H9 (cell line): Measurements from ENCODE around the gene C2orf49. TPM values are rescaled to one million over a fixed set of nuclear protein-coding genes. Genes with fewer than 3 reads are reported as not detected.

ENCODE experiments used
- DNase-seq: peaks from one replicate; pipeline ENCODE4 v3.0.0-alpha.2; 2017
- H2AFZ ChIP-seq: one replicate; pipeline ENCODE4 v1.6.1; 2013; ENCODE audit warnings: mild to moderate bottlenecking, low read length, control low read depth, moderate library complexity
- H2AK5ac ChIP-seq: 2 replicates; pipeline ENCODE4 v1.6.1; 2013; ENCODE audit warnings: low read length, control low read depth, mixed read lengths; ENCODE audit not compliant: insufficient read length
- H2BK120ac ChIP-seq: one replicate; pipeline ENCODE4 v1.6.1; 2013; ENCODE audit warnings: low read depth, mild to moderate bottlenecking, low read length, control low read depth, inconsistent platforms; ENCODE audit not compliant: poor library complexity, severe bottlenecking
- H2BK12ac ChIP-seq: 2 replicates; pipeline ENCODE4 v1.6.1; 2013; ENCODE audit warnings: low read length, control low read depth, mixed read lengths, low read depth; ENCODE audit not compliant: insufficient read length
- H2BK15ac ChIP-seq: 2 replicates; pipeline ENCODE4 v1.6.1; 2013; ENCODE audit warnings: low read depth, low read length, control low read depth
- H2BK20ac ChIP-seq: one replicate; pipeline ENCODE4 v1.6.1; 2013; ENCODE audit warnings: low read depth, mild to moderate bottlenecking, low read length, control low read depth, inconsistent platforms; ENCODE audit not compliant: poor library complexity, severe bottlenecking
- H2BK5ac ChIP-seq: 2 replicates; pipeline ENCODE4 v1.6.1; 2013; ENCODE audit warnings: low read length, control low read depth, mixed read lengths; ENCODE audit not compliant: insufficient read length
- H3K14ac ChIP-seq: 2 replicates; pipeline ENCODE4 v1.6.1; 2013; ENCODE audit warnings: low read length, control low read depth; ENCODE audit not compliant: insufficient read depth
- H3K18ac ChIP-seq: 2 replicates; pipeline ENCODE4 v1.6.1; 2013; ENCODE audit warnings: low read depth, mild to moderate bottlenecking, mixed read lengths, low read length, control low read depth; ENCODE audit not compliant: insufficient read length
- H3K23ac ChIP-seq: 2 replicates; pipeline ENCODE4 v1.6.1; 2013; ENCODE audit warnings: low read length, control low read depth, mixed read lengths, low read depth; ENCODE audit not compliant: insufficient read length
- H3K23me2 ChIP-seq: 2 replicates; pipeline ENCODE4 v1.6.1; 2013; ENCODE audit warnings: low read depth, mild to moderate bottlenecking, mixed read lengths, low read length, control low read depth; ENCODE audit not compliant: insufficient read length, poor library complexity, severe bottlenecking
- H3K27ac ChIP-seq: 2 replicates; pipeline ENCODE4 v1.5.1; 2013; ENCODE audit warnings: low read length, control low read depth, mixed read lengths, low read depth; ENCODE audit not compliant: insufficient read length
- H3K27me3 ChIP-seq: 2 replicates; pipeline ENCODE4 v1.6.1; 2013; ENCODE audit warnings: low read length, control low read depth, inconsistent platforms; ENCODE audit not compliant: insufficient read depth
- H3K4ac ChIP-seq: 2 replicates; pipeline ENCODE4 v1.6.1; 2013; ENCODE audit warnings: low read depth, mild to moderate bottlenecking, control low read depth, inconsistent platforms, low read length, moderate library complexity
- H3K4me1 ChIP-seq: 2 replicates; pipeline ENCODE4 v1.6.1; 2013; ENCODE audit warnings: low read length, control low read depth, inconsistent platforms; ENCODE audit not compliant: insufficient read depth
- H3K4me2 ChIP-seq: 2 replicates; pipeline ENCODE4 v1.6.1; 2013; ENCODE audit warnings: low read length, control low read depth, mixed read lengths; ENCODE audit not compliant: insufficient read length, insufficient read depth
- H3K56ac ChIP-seq: 2 replicates; pipeline ENCODE4 v1.6.1; 2013; ENCODE audit warnings: low read depth, mild to moderate bottlenecking, mixed read lengths, low read length, control low read depth; ENCODE audit not compliant: insufficient read length
- H3K79me1 ChIP-seq: 2 replicates; pipeline ENCODE4 v1.6.1; 2013; ENCODE audit warnings: low read depth, mild to moderate bottlenecking, moderate library complexity, low read length, control low read depth, inconsistent platforms; ENCODE audit not compliant: insufficient read depth, poor library complexity, severe bottlenecking
- H3K79me2 ChIP-seq: 2 replicates; pipeline ENCODE4 v1.6.1; 2013; ENCODE audit warnings: low read length, control low read depth, inconsistent platforms; ENCODE audit not compliant: insufficient read depth
- H3K9ac ChIP-seq: 2 replicates; pipeline ENCODE4 v1.6.1; 2013; ENCODE audit warnings: low read length, control low read depth, mixed read lengths; ENCODE audit not compliant: insufficient read length; ENCODE audit errors: extremely low read depth
- H3K9me3 ChIP-seq: one replicate; pipeline ENCODE4 v1.6.1; 2013; ENCODE audit warnings: low read depth, low read length, inconsistent platforms; ENCODE audit not compliant: control insufficient read depth
- H3T11ph ChIP-seq: one replicate; pipeline ENCODE4 v1.6.1; 2013; ENCODE audit warnings: mild to moderate bottlenecking, low read length, control low read depth, inconsistent platforms
- H4K20me1 ChIP-seq: one replicate; pipeline ENCODE4 v1.6.1; 2013; ENCODE audit not compliant: control insufficient read depth, insufficient read length, insufficient read depth
- H4K5ac ChIP-seq: 2 replicates; pipeline ENCODE4 v1.6.1; 2013; ENCODE audit warnings: low read depth, mild to moderate bottlenecking, mixed read lengths, low read length, control low read depth; ENCODE audit not compliant: insufficient read length
- H4K8ac ChIP-seq: replicated peaks from 2 replicates; pipeline ENCODE4 v1.6.1; 2013; ENCODE audit warnings: low read length, control low read depth, mixed read lengths, low read depth; ENCODE audit not compliant: insufficient read length
- H4K91ac ChIP-seq: 2 replicates; pipeline ENCODE4 v1.6.1; 2013; ENCODE audit warnings: low read depth, mild to moderate bottlenecking, moderate library complexity, mixed read lengths, low read length, control low read depth; ENCODE audit not compliant: insufficient read length
- H3K27ac Mint-ChIP-seq, 3 experiments: 2 replicates in 2 of 3; 3 replicates in 1 of 3; pipeline ENCODE4 v1.8.0; 2020 to 2021; ENCODE audit warnings: mixed read lengths in 3 of 3, mild to moderate bottlenecking in 1 of 3, moderate library complexity in 1 of 3
- H3K27me3 Mint-ChIP-seq: 2 replicates; pipeline ENCODE4 v1.8.0; 2021; ENCODE audit warnings: low read depth, mild to moderate bottlenecking, moderate library complexity, mixed read lengths
- H3K36me3 Mint-ChIP-seq, 3 experiments: 2 replicates in 2 of 3; 3 replicates in 1 of 3; pipeline ENCODE4 v1.8.0; 2020 to 2021; ENCODE audit warnings: low read depth in 3 of 3, mixed read lengths in 3 of 3; ENCODE audit not compliant: insufficient read depth in 1 of 3
- H3K4me1 Mint-ChIP-seq, 2 experiments: 2 replicates each; pipeline ENCODE4 v1.8.0; 2020; ENCODE audit warnings: mixed read lengths in 2 of 2
- H3K4me3 Mint-ChIP-seq, 2 experiments: 2 replicates in 1 of 2; 3 replicates in 1 of 2; pipeline ENCODE4 v1.8.0; 2020 to 2021; ENCODE audit warnings: mild to moderate bottlenecking in 2 of 2, mixed read lengths in 2 of 2, moderate library complexity in 1 of 2
- H3K9me3 Mint-ChIP-seq, 2 experiments: 2 replicates in 1 of 2; 3 replicates in 1 of 2; pipeline ENCODE4 v1.8.0; 2020; ENCODE audit warnings: mild to moderate bottlenecking in 2 of 2, mixed read lengths in 2 of 2, moderate library complexity in 1 of 2
- CTCF ChIP-seq: fragments of 200-600 bp; sonication (generic); conservative IDR thresholded peaks from 3 replicates; pipeline ENCODE4 v1.8.0; 2021; ENCODE audit warnings: antibody characterized with exemption, mild to moderate bottlenecking
- WGBS: extraction: QIAGEN DNeasy Blood & Tissue Kit; methylation state at CpG from one replicate; pipeline ENCODE4 v1.1.7; 2013; ENCODE audit warnings: missing lambda C conversion rate, low lambda C conversion rate, mixed read lengths; ENCODE audit not compliant: insufficient read length; ENCODE audit errors: extremely low coverage; 5-methylcytosine and 5-hydroxymethylcytosine counted together
- total RNA-seq: library from RNA; stranded (reverse); gene quantifications from 2 replicates; pipeline ENCODE4 v1.2.1, GENCODE V29; 2021

The C2orf49 gene
- total RNA-seq, 1 experiment from 2014 or later = 18.8 TPM

DNA sequence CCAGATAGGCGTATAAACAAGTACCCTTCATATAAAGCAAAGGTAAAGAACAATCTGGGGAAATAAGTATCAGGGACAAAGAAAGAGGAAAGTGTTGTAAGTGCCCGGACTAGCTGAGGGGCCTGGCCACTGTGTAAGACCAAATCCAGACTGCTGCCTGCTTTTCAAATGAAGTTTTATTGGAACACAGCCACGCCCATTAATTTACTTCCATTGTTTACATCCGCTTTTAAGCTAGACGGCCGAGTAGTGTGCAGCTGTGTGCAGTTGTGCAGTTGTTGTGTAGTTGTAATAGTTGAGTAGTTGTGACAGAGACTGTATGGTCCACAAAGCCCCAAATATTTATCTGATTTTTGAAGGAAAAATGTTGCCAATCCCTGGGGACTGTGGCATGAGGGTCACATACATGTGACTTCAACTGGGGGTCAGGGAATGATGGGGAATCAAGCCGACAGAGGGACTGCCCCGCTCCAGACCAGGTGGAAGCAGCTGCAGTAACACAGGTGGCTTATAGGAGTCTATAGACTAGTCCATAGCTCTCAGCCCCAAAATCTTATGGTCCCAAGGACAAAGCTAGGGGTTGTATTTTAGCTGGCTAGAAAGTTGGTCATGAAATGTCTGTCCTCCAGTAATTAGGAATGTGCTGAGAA, 31.5 kb downstream of the C2orf49 start:
- no peak overlapping the region for H2AK5ac ChIP-seq
- H4K5ac ChIP-seq = no peak overlapping the region
- H3K9ac ChIP-seq = no peak overlapping the region
- no peak overlapping the region for H3K4me2 ChIP-seq
- Mint-ChIP-seq H3K4me3 (no peak overlapping the region), H3K27me3 (no peaks in the 10 kb centered on the region), H3K4me1 (peaks cover 2 to 7% of the 10 kb centered on the region in 2 experiments), H3K9me3 (no peaks in the 10 kb centered on the region), H3K27ac (no peak overlapping the region), H3K36me3 (peaks cover 10 to 51% (median 48%) of the 10 kb centered on the region in 3 experiments; a peak in 6 of 7 replicates)
- H3T11ph ChIP-seq = no peak overlapping the region
- H3K79me2 ChIP-seq = no peaks in the 10 kb centered on the region
- no peak for TF ChIP-seq CTCF
- H3K23ac ChIP-seq = no peak overlapping the region
- H2BK120ac ChIP-seq = no peak overlapping the region
- no peaks in the 10 kb centered on the region for H3K23me2 ChIP-seq
- no peaks in the 10 kb centered on the region for H3K4me1 ChIP-seq
- no peak overlapping the region for H4K8ac ChIP-seq
- H2BK20ac ChIP-seq = no peak overlapping the region
- WGBS = no CpG with 5 or more reads among the region's 8 CpGs
- no peak overlapping the region for H3K56ac ChIP-seq
- no peak overlapping the region for H3K27ac ChIP-seq
- H3K14ac ChIP-seq = no peak overlapping the region
- H2BK12ac ChIP-seq = no peak overlapping the region
- no peak overlapping the region for H4K91ac ChIP-seq
- H3K4ac ChIP-seq = no peak overlapping the region
- H2BK5ac ChIP-seq = no peak overlapping the region
- no peak overlapping the region for H2AFZ ChIP-seq
- no peaks in the 10 kb centered on the region for H3K79me1 ChIP-seq
- no peak overlapping the region for H3K18ac ChIP-seq
- DNase-seq = no peak
- no peaks in the 10 kb centered on the region for H4K20me1 ChIP-seq
- no peaks in the 10 kb centered on the region for H3K27me3 ChIP-seq
- no peaks in the 10 kb centered on the region for H3K9me3 ChIP-seq
- no peak overlapping the region for H2BK15ac ChIP-seq
